ENCODE measurements around the gene OLIG2.

OLIG2 gene

DNA sequence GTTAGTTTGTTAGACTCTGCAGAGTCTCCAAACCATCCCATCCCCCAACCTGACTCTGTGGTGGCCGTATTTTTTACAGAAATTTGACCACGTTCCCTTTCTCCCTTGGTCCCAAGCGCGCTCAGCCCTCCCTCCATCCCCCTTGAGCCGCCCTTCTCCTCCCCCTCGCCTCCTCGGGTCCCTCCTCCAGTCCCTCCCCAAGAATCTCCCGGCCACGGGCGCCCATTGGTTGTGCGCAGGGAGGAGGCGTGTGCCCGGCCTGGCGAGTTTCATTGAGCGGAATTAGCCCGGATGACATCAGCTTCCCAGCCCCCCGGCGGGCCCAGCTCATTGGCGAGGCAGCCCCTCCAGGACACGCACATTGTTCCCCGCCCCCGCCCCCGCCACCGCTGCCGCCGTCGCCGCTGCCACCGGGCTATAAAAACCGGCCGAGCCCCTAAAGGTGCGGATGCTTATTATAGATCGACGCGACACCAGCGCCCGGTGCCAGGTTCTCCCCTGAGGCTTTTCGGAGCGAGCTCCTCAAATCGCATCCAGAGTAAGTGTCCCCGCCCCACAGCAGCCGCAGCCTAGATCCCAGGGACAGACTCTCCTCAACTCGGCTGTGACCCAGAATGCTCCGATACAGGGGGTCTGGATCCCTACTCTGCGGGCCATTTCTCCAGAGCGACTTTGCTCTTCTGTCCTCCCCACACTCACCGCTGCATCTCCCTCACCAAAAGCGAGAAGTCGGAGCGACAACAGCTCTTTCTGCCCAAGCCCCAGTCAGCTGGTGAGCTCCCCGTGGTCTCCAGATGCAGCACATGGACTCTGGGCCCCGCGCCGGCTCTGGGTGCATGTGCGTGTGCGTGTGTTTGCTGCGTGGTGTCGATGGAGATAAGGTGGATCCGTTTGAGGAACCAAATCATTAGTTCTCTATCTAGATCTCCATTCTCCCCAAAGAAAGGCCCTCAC lies at the start of gene OLIG2:
OLIG2 (plus strand) TSS at position 447 of the 954 bp plus-strand sequence. CDS start 928 bp downstream, outside the sequence.
- DNase-seq = peak; percentile 92

DNA sequence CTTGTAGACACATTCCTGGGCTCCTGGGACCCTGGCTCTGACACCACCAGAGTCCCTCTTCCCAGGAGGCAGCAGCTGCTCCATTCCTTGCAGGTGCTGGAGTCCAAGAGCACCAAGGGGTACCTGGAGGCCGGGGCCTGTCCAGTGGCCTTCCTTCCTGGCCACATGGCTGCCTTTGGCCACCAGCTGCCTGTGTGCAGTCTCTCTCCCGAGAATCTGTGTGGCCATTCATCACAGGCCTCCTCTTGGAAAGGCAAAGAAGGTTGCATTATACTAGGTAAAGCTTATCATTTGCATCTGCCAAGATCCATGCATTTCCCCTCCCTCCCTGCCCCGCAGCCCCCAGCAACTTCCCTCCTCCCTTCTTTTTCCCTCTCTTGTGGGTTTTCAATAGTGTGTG lies 48.9 kb upstream of the OLIG2 start:
- DNase-seq = no peak

DNA sequence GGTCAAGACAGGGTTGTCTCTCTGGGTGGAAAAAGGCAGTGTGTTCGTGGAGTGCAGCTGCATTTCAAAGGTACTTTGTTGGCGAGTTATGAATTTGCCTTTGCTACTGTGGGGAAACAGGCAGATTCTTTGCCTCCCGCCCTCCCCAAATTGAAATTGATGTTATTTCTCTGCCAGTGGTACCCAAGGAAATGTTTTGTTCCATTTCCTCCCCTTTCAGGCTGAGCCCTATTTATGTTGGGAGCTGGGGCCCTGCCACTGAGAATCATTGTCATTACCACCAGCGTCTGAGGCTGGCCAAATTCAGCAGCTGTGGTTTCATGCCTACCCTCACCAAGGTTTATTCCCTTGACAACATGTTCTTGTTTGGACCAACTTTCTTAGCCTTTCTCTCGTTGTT lies 48.5 kb upstream of the OLIG2 start:
- no peak for DNase-seq

DNA sequence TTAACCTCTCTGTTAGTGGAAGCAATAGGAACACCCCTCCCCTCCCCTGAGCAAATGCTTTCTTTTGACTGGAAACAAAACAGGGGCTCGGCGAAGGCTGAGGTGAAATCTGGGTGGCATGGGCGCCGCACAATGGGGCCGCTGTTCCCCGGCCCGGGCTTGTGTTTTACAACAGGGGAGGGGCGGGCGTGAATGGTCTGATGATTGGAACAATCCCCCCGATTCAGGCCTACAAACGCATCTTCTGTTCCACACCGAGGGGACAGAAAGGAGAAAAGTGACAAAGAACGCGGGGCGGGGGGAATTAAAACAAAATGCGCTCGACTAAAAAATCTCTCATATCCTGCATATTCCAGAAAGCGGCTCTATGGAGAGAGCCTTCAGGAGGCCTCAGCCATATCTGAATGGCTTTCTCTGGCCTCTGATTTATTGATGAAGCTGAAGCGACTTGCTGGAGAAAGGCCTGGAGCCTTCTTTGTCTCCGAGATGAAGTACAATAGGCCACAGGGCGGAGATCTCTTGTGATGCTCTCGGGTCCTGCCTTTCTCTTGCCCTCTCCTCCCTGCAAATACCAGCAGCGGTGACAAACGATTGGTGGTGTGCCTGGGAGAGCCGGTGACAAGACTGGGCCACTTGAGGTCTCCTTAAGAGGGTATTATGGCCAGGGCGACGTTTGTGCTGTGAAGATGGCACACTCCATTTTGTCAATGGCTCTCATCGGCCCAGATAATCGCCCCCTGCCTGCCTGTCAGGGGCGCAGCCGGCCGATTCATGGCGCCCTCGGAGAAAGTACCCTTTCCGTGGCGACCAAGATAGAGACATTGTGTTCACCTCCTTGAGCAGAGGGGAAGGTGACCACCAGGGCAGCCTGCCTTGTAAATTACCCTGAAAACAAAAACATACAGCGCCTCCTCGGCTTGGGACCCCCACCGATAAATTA lies 47.1 kb upstream of the OLIG2 start:
- DNase-seq = no peak

DNA sequence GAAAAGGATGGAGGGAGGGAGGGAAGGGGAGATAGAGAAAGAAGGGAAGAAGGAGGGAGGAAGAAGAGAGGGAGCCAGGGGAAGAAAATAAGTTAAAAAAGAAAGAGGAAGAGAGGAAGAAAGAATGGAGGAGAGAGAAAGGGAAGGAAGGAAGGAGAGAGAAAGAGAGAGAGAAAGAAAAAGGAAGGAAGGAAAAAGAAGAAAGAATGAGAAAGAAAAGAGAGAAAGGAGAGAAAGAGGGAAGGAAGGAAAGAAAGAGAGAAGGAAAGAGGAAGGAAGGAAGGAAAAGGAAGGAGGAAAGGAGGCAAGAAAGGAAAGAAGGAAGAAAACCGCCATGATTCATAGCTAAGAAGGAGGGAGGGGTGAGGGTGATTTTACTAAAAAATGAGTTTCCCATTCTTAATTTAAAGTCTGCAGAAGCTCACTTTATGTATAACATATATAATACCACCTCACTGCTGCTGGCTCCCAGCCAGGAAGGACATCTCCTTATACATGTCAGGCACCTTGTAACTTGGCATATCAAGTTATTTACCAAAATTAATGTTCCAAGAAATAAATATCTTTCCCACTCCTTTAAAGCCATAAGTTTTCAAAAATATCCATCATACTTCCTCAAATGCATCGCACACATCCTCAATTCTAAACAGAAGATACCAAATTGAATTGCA lies 46.0 kb upstream of the OLIG2 start:
- DNase-seq = no peak

DNA sequence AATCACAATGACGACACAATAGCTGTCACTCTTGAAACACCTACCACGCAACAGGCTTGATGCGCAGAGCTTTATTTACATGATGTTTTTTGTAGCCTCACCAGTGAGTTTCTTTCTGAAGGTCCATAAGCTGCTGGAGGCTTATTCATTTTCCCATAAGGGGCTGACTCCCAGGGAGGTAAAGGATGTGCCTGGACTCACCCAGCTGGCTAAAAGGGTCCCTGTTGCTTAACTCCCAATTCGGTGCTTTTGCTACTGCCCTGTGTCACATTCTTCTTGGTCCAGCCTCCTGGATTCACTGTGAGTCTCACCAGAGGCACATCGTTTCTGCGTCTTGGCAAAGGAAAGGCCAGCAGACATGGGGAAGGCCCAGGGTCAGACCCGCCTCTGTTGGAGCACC lies 44.6 kb upstream of the OLIG2 start:
- no peak for DNase-seq

DNA sequence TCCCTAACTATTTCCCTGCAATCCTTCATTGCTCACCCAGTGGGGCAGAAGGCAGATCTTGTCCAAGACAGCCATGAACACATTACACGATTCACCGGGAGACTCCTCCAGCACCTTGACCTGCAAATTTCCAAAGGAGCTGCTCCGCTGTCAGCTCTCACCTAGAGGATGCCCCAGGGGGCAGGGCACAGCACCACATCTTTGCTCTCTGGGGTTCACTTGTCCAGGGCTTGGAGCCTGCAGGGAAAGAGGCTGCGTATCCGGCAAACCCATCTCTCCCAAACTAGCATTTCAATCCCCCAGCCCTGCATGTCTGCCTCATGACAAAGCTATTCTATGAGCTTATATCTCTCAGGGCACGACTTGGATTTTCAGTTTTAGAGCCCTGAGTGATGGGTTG lies 35.1 kb upstream of the OLIG2 start:
- no peak for DNase-seq

DNA sequence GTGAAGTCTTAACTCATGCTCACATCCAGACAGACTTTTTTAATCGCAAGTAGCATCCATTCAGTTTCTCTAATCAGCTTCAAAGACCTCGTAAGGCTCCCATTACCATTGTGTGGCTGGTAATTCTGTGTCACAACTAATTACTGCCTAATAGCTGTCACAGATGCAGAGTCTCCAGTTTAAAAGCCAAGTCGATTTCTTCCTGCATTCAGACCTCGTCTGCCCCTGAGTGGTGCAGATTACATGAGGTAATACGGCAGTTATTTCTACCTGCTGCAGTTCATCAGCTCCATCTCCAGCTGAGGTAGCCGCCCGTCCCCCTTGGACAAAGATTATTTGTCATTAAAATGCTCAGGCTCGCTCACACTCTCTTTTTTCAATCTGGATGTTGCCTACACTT lies 34.4 kb upstream of the OLIG2 start:
- peak; percentile 7 for DNase-seq

DNA sequence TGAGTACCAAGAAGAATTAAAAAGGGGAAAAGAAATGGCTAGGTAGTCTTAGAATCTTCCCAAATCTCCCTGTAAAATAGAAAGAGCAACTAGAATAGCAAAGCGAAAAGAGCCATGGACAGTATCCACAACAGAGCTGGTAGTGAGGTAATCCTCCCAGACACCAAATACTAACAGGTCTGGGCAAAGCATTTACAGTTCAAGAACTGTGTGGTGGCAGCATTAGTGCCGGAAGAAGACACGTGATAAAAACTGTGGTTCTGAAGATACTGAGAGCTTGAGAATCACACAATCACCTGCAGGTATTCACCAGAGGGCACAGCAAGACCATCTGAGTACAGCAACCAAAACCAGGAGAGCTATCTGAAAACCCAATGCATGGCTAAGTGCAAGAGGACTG lies 31.8 kb upstream of the OLIG2 start:
- no peak for DNase-seq

DNA sequence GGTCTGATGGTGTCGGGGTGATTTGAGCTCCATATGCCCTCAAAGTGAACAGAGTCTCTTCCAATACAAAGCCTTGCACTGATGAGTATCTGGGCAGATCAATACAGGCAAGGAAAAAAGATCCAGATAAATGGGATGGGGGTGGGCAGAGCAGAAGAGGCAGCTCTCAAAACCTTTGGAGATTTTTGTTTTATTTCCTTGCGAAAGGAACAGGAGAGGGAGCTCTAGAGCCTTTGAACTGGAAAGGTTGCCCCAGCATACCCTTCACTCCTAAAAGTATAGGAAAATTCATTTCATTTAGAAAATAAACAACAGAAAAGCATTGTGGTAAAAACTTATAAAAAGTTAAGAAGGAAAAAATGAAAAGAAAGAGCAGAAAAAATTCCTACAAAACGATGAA lies 31.4 kb upstream of the OLIG2 start:
- no peak for DNase-seq

DNA sequence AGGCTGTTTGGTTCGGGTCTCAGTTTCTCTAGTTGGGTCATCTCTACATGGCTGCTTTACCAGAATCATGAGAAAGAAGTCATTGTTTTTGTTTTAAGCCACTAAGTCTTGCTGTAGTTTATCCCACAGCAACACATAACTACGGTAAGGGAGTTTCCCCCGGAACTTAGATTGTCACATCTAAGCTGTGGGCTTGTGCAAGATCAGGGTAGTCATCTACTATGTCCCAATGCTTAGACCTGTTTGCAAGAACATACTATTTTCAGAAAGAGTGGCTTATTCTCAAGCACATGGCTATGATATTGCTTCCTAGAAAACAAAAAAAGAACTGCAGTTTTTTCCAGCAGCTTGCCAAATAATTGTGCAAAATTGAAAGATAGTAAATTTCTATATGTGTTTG lies 18.0 kb upstream of the OLIG2 start:
- no peak for DNase-seq

DNA sequence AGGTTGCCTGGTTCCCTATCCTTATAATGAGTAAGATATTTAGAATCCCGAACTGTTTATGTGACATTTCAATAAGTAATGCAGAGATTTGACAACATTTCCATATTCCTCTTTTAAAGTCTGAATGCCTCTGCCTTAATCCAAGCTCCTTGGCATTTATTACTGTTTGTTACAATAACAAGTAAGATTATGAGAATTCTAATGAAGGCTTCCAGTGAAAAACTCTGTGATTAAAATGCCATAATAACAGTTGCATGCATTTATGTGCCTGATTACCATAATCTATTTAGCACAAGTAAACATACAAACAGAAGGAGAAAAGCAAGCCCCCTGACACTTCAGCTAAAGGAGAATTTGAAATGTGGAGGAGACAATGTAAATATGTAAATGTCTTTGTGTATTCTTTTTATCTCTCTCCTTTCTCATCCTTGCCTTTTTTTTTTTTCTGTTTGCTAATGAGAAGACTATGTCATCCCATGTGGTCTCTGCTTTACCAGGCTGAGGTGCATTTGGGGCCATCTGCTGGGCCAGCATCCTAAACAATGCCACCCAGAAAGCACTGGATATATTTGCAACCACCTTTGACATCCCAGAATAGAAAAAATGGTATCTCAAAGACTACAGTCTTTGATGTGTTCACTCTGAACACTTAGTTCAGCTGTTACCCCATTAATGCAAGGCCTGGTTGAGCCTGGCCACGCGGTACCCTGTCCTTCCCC lies 17.2 kb upstream of the OLIG2 start:
- no peak for DNase-seq

DNA sequence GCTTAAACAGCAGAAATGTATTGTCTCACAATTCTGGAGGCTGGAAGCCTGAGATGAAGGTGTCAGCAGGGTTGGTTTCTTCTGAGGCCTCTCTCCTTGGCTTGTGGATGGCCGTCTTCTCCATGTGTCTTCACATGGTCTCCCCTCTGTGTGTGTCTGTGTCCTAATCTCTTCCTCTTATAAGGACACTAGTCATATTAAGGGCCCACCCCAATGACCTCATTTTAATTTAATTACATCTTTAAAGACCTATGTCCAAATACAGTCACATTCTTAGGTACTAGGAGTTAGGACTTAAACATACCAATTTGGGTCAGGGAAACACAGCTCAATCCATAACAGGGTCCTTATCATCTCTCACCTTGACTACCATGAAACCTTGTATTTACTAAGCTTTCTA lies 14.8 kb upstream of the OLIG2 start:
- DNase-seq = no peak

DNA sequence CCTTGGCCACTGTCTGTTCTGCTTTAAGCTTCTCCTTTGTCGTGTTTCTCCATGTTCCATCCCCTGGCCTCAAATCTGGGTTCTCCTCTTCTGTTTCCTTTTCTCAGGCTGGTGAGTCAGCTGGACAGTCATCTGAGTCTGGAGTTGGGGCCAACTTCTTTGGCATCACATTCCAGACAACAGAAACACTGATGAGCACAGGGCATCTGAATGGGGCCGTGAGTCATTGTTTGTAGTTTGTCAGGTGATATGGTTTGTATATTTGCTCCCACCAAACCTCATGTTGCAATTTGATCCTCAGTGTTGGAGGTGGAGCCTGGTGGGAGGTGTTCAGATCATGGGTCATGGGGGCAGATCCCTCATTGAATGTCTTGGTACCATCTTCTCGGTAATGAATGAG lies 14.3 kb upstream of the OLIG2 start:
- DNase-seq = no peak

DNA sequence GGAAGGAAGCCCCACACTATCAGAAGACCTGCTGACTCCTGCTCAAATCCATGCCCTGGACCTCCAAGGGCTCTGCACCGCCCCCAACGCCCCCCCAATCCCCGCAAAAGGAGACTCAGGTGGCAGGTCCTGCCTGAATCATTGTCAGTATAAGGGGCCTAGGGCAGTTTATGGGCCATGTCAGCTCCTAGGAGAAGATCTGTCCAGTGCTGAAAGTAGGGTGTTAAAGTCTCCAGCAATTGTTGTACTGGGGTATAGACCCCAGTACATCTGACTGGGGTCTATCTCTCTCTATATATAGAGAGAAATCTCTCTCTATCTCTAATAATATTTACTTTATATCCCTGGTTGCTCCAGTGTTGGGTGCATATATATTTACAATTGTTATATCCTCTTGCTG lies 12.1 kb upstream of the OLIG2 start:
- no peak for DNase-seq

DNA sequence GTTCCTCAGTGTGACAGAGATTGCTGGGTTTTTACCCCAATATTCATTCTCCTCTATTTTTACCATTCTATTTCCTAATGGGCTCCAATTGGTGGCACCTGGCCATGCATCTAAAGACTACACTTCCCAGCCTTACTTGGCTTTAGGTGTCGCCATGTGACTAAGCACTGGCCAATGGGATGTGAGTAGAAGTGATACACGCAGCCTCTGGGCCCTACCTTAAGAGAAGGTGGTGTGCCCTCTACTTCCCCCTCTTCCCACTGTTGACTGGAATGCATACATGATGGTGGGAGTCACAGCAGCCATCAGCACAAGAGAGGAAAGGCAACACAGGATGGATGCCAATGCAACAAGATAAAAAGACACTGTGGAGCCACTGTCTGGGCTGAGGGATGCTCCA lies 11.4 kb upstream of the OLIG2 start:
- no peak for DNase-seq

DNA sequence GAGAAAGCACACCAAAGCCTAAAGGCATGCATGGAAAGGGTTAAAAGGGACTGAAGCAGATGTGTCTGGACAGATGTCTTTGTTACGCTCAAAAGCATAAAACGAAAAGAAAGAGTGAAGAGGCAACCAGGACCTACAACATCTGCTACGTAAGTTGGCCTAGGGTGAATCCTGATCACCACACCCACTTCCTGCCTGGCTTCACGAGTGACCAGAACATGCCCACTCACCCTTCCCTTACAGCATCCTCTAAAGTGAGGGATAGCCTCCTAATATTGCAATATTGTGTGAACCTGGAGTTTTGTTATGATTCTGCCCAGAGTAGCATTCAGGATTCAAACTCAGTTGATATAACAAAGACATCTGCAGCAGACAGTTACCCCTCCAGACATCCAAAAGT lies 10.6 kb upstream of the OLIG2 start:
- DNase-seq = no peak

DNA sequence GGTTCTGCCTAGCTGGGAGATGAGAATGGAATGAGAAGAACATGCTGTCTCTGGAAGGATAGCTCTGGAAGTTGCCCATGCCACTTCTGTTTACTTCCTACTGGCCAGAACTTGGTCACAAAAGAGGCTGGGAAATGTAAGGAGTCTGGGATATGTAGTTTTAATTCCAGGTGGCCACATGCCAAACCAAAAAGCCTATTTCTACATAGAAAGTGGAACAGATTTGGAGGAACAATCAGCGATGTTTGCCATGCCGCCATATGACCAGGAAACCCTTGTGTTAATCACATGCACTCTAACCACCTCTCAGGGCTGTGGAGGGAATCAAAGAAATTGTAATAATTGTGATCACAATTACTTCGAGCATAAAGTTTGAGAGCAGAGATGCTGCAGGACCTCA lies 10.0 kb upstream of the OLIG2 start:
- no peak for DNase-seq

DNA sequence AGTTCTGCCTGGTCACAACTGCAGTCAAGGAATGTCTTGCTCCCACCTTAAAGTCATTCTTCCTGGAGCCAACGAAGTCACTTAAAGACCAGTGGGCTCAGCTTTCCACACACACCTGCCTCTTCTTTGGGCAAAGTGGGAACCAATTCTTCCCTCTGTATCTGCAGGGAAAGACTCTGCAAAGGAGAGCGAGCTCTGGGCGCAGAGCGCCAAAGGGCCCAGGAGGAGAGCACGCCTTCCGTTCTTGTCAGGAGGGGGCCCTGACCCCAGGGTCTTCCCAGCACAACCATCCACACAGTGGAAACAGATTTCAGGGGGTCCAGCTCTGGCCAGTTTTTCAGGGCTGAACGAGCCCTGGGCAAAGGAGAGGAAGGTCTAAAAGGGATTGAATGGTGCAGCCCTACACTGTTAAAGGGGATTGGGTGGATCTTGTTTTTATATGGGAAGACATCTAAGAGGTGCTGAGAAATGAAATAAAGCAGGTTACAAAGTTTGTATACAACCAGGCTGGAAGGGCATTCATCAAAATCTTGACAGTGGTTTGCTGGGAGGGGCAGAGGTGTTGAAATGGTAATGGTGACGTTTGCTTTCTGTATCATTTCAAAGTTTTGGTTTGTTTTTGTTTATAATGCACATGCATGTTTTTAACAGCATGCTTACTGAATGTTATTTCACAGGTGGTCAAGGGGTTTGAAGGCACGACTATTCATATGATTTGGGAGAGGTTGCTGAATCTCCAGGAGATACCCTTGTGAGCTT lies 6.8 kb upstream of the OLIG2 start:
- DNase-seq = no peak

DNA sequence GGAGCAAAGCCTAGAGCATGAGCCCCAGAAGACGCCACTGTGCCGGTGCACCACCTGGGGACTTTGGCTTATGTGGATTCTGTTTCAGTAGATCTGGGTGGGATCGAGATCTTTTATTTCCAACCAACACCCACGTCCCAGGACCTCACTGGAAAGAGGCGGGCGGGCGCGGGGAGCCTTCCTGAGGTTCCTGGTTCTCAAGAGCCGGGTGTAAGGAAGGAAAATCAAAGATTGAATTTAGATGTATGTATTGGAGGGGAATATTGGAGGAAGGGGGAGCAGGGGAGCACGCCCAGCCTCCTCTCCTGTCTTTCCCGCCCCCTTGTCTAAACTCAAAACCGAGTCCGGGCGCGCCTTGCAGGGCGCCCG lies 6.2 kb upstream of the OLIG2 start:
- DNase-seq = no peak

DNA sequence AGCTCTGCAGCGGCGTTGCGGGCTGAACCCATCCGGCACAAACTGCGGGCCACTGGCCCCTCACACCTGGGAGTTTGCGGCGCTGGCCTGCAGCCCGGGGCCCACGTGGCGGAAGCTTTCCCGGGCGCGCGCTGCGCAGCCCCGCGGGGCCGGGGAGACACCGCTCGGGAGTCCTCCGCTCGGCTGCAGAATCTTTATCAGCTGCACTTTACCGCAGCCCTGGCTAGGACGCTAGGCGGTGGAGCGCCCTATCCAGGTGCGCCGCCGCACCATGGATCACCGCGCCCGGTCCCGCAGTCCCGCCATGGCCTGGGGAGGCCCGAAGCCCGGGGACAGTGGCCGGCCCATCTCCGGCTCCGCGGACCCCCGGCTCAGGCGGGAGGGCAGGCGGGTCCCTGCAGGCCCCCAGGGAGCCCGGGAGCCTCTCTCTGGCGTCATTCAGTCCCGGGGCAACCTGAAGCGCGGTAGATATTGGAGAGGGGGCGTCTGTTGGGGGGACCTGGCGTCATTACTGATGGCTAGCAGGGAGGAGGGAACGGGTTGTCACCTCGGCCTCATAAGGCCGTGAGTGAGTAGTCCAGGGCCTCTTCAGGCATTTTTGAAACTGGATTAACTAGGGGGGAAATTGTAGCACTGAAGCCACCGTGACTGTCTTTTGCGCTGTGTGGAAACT lies 5.7 kb upstream of the OLIG2 start:
- DNase-seq = peak; percentile 48

All from NCI-H1105 (cell line).